Bronchial epithelial cell (primary cell): ENCODE results near the gene TP53RK. TPM values are rescaled to one million over a fixed set of nuclear protein-coding genes. Genes with fewer than 3 reads are reported as not detected.

Experiments used
- DNase-seq: peaks from one replicate; pipeline ENCODE4 v3.0.0-alpha.2; 2010; ENCODE audit warnings: low read depth
- FAIRE-seq: peaks from 2 replicates; lab custom pipeline; 2011; peaks lifted over from hg19 to GRCh38; lab: Jason Lieb, UNC
- H3K27me3 ChIP-seq: 2 replicates; pipeline ENCODE4 v1.5.1; 2011; ENCODE audit warnings: low read length; ENCODE audit not compliant: control insufficient read depth, insufficient read depth
- H3K36me3 ChIP-seq: 2 replicates; pipeline ENCODE4 v1.5.1; 2011; ENCODE audit warnings: low read length; ENCODE audit not compliant: control insufficient read depth, insufficient read depth
- H3K4me3 ChIP-seq: 2 replicates; pipeline ENCODE4 v1.5.1; 2011; ENCODE audit warnings: mild to moderate bottlenecking, low read depth, low read length, control low read depth
- CTCF ChIP-seq: IDR thresholded peaks from 2 replicates; pipeline ENCODE4 v1.5.1; 2011; ENCODE audit warnings: mild to moderate bottlenecking, moderate library complexity, low read length, control low read depth, inconsistent platforms; ENCODE audit not compliant: insufficient read depth, severe bottlenecking
- total RNA-seq: library from RNA; depleted of rRNA; stranded (reverse); fragments of >200 nt; gene quantifications from 2 replicates; pipeline ENCODE4 v1.2.1, GENCODE V29; 2014

Gene TP53RK
- total RNA-seq, result 18.4 and 19.0 TPM in 2 replicates

GRCh38 chr20:46689082-46689753, at the start of gene TP53RK:
Gene TP53RK, minus strand, starts transcription at chr20:46689444. Its CDS starts 30 bp downstream, at chr20:46689414.
- peak; percentile 100 for DNase-seq

GRCh38 chr20:46735436-46735835, 46.2 kb upstream of the TP53RK start:
- FAIRE-seq, result no peak
- Histone ChIP-seq H3K27me3 (no peaks in the 10 kb centered on the region), H3K36me3 (no peaks in the 10 kb centered on the region), H3K4me3 (no peak overlapping the region)
- no peak for TF ChIP-seq CTCF
- DNase-seq, result no peak

More at GRCh38 chr20:46689082-46689753, at the start of gene TP53RK:
- Histone ChIP-seq H3K27me3 (no peaks in the 10 kb centered on the region), H3K36me3 (peaks cover 3% of the 10 kb centered on the region), H3K4me3 (peak within 1 kb of the TSS; percentile 78)
- peak; percentile 94 for FAIRE-seq
- peak; percentile 29 for TF ChIP-seq CTCF

GRCh38 chr20:46731770-46732169, 42.5 kb upstream of the TP53RK start:
- Histone ChIP-seq H3K36me3 (no peaks in the 10 kb centered on the region), H3K27me3 (no peaks in the 10 kb centered on the region), H3K4me3 (no peak overlapping the region)
- DNase-seq, result no peak
- FAIRE-seq, result no peak
- TF ChIP-seq CTCF, result no peak

GRCh38 chr20:46725186-46726165, 36.2 kb upstream of the TP53RK start:
- no peak overlapping the region for H3K4me3 ChIP-seq
- DNase-seq, result no peak
- TF ChIP-seq CTCF, result no peak
- no peaks in the 10 kb centered on the region for H3K27me3 ChIP-seq
- no peak for FAIRE-seq
- no peaks in the 10 kb centered on the region for H3K36me3 ChIP-seq

GRCh38 chr20:46724343-46724959, 35.2 kb upstream of the TP53RK start:
- no peaks in the 10 kb centered on the region for H3K27me3 ChIP-seq
- no peak overlapping the region for H3K4me3 ChIP-seq
- TF ChIP-seq CTCF, result no peak
- no peak for DNase-seq
- no peaks in the 10 kb centered on the region for H3K36me3 ChIP-seq
- FAIRE-seq, result no peak
